NCI-H446 treated with DMSO at 0.1 percent for 48 hours (cell line): Measurements from ENCODE around the gene ARFGAP1.

ENCODE experiments used
- DNase-seq: peaks from one replicate; lab custom pipeline; 2025; lab: John Stamatoyannopoulos, UW

The ARFGAP1 gene

GRCh38 chr20:63261060-63261794 lies 11.4 kb upstream of the ARFGAP1 start:
- no peak for DNase-seq

- DNase-seq, result no peak
These were observed 10.7 kb upstream of the ARFGAP1 start for GRCh38 chr20:63261795-63262528.

- no peak for DNase-seq
These were observed 9.8 kb upstream of the ARFGAP1 start for GRCh38 chr20:63262836-63263235.

- no peak for DNase-seq
These were observed 8.6 kb upstream of the ARFGAP1 start for GRCh38 chr20:63264000-63264399.

- no peak for DNase-seq
These were observed 8.1 kb upstream of the ARFGAP1 start for GRCh38 chr20:63264519-63264918.

- DNase-seq, result no peak
These were observed 6.6 kb upstream of the ARFGAP1 start for GRCh38 chr20:63265891-63266515.

GRCh38 chr20:63267691-63268090 lies 4.9 kb upstream of the ARFGAP1 start:
- no peak for DNase-seq

GRCh38 chr20:63268256-63268655 lies 4.4 kb upstream of the ARFGAP1 start:
- no peak for DNase-seq

- DNase-seq, result no peak
These were observed 3.8 kb upstream of the ARFGAP1 start for GRCh38 chr20:63268671-63269439.

GRCh38 chr20:63269724-63270123 lies 2.9 kb upstream of the ARFGAP1 start:
- no peak for DNase-seq

- DNase-seq, result no peak
These were observed 1.8 kb upstream of the ARFGAP1 start for GRCh38 chr20:63270606-63271325.

GRCh38 chr20:63273059-63273579 lies 506 bp downstream of the ARFGAP1 start:
- no peak for DNase-seq

GRCh38 chr20:63273635-63274380 lies 1.2 kb downstream of the ARFGAP1 start:
- no peak for DNase-seq

GRCh38 chr20:63274381-63275228 lies 2.0 kb downstream of the ARFGAP1 start:
- no peak for DNase-seq

- no peak for DNase-seq
These were observed 3.2 kb downstream of the ARFGAP1 start for GRCh38 chr20:63275825-63276224.

GRCh38 chr20:63276956-63277355 lies 4.3 kb downstream of the ARFGAP1 start:
- no peak for DNase-seq

GRCh38 chr20:63277466-63278272 lies 5.1 kb downstream of the ARFGAP1 start:
- DNase-seq, result no peak

- no peak for DNase-seq
These were observed 6.0 kb downstream of the ARFGAP1 start for GRCh38 chr20:63278661-63279060.

GRCh38 chr20:63279931-63280330 lies 7.3 kb downstream of the ARFGAP1 start:
- DNase-seq, result no peak
